AG09319 (cell line): ENCODE results near the gene RNU6-9.

Experiments
- DNase-seq: peaks from one replicate; pipeline ENCODE4 v3.0.0-alpha.2; 2010; ENCODE audit warnings: low read depth; ENCODE audit errors: extremely low read depth
- CTCF ChIP-seq: IDR thresholded peaks from 2 replicates; pipeline ENCODE4 v1.5.1; 2011; ENCODE audit warnings: low read depth, mild to moderate bottlenecking, inconsistent platforms, low read length, moderate library complexity

RNU6-9 gene

GRCh38 chr19:938233-938923 is 45.1 kb downstream of the RNU6-9 start:
- TF ChIP-seq CTCF: no peak
- no peak for DNase-seq

DNA sequence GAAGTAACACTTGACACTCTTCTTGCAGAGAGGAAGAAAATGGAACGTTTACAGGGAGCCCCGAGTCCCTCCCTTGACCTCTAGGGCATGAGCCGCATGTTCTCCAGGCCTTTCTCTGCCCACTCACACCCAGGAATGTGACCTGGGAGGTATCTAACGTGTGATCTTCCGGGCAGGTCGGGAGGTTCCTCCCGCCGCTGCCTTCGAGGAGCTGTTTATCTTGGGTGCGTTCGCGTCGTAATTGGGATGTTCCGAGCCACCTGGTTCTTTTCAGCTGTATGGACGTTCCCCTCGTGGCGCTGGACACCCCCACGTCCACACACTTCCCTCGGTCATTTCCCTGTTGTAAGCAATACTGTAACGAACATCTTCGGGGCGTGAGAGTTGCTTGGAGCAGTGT is 46.2 kb downstream of the RNU6-9 start:
- no peak for TF ChIP-seq CTCF
- no peak for DNase-seq

DNA sequence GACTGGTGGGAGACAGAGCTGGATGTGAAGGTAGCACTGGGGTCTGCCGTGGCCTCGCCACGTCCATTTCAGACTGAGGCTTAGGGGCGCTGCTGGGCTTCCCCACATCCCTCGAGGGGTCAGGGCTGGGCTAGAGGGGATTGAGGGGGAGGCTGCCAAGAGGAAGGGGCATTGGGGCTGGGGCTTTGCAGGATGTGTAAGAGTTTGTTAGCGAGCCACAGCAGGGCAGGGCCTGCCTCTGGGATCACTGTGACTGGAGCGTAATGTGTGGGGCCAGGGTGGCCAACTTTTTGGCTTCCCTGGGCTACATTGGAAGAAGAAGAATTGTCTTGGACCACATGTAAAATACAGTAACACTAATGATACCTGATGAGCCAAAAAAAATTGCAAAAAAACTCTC is 46.6 kb downstream of the RNU6-9 start:
- TF ChIP-seq CTCF: no peak
- no peak for DNase-seq

- DNase-seq: no peak
- no peak for TF ChIP-seq CTCF
Measured at GRCh38 chr19:940591-941291, 47.5 kb downstream of the RNU6-9 start.

DNA sequence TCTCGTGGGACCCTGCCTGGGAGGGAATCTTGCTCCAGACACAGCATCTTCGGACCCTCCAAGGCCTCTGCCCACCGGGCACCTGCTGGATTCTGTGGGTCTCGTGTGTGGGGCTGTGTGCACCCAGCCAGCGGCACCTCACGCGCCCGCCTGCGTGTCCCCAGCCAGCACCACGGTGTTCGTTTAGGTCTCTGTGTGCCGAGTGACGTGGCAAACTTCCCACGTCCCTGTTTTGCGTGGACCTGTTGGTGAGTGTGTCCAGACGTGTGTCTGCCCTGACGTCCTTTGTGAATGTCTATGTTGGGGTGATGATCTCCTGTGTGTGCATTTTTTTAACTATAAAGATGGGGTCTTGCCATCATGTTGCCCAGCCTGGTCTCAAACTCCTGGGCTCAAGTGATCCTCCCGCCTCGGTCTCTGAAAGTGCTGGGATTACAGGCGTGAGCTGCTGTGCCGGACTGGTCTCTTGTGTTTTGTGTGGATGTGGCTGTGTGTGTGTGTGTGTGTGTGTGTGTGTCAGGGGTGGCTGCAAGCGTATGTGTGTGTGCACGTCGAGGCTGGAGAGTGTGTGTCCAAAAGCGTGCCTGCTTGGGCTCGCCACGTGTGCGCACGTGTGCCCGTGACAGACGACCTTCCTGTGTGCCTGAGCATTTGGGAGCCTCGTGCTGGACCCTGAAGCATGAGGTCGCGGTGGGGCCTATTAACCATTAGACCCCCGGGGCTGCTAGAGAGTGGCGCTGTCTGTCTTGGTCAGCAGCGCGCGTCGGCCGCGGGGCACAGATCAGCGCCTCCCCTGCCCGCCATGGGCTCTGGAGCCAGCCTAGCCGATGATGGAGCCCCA is 48.2 kb downstream of the RNU6-9 start:
- no peak for TF ChIP-seq CTCF
- DNase-seq: no peak

DNA sequence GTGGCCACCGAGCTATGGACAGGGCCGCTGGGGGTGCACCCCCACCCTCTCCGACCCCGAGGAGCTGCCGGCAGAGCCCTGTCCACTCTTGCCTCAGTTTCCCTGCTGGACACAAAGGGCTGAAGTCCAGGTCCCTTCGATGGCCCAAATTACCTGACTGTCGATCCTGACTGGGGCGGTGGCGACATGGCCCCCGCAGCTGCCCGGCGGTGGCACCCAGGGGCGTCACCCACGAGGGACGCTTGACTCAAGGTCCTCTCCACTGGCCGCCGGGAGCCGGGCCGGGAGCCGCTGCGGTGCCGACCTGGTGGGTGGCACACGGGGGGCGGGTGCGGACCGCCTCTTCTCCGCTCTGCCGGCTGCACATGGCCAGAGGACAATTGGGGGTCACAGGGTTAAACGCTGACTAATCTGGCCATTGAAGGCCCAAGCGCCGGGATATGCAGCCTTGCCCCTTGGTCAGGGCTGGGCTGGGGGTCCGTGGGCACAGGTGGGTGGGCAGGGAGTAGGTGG is 48.9 kb downstream of the RNU6-9 start:
- TF ChIP-seq CTCF: no peak
- DNase-seq: no peak
